ENCODE results near the gene RFT1.

The RFT1 gene

DNA sequence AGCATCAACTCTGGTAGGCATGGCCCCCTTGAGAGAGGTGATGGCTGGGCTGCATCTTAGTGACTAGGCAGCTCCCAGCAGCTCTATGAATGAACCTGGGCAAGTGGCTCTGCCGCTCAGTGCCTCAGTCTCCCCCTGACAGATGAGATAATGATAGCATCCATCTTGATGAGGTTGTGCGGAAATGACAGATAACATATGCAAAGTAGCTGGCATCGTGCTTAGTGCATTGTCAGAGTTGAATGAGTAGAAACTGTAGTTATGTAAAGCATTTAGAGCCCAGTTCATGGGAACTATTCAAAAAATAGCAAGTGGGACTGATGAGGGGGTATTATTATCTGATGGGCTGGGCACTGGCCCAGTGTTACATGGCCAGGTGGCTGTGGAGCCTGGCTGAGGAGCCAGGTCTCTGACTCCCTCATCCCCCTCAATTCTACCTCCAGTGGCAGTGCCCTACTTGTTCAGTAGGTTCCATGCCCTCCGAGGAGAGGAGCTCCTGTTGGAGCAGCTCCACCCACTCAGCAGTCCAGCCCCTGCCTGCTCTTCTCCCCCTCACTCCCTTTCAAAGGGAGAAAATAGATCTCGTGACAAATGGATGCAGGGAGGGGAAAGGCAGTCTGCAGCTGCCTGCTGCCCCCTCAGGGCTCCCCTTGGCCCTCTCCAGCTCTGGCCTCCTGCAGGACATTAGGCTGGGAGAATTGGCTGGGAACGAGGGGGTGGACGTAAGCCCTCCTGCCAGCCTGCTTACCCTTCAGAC, 37.4 kb upstream of the RFT1 start:
- DNase-seq (ENCODE audit: low spot score in 2 of 2) (no peak), ATAC-seq (no peak)
- Mint-ChIP-seq H3K27ac (peak overlapping the region; percentile 90), H3K9me3 (no peaks in the 10 kb centered on the region), H3K36me3 (peaks cover 38% of the 10 kb centered on the region), H3K4me1 (peaks cover 76% of the 10 kb centered on the region), H3K4me3 (no peak overlapping the region)

DNA sequence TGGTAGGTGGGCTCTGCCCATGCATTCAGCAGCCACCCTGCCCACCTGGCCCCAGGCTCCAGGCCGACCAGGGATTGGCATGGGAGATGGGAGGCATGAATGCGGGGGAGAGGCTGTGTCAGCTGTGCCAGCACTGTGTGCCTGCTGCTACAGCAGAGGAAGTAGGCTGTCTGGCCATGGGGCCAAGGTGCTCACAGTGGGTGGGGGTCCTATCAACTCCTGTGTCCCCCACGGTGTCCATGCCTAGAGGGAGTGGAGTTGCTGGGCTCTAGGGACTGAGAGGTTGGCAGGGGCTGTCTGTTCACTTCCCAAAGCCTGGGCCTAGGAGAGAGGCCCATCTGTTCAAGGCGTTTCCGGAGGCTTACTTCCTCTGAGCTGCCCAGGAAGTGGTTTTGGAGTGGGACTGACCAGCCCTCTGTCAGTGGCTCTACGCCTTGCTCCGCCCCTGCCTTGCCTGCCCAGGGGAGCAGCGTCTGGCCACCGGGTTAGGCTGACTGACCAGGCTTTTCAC, 36.6 kb upstream of the RFT1 start:
- H3K9me3 Mint-ChIP-seq: no peaks in the 10 kb centered on the region
- no peak for DNase-seq (ENCODE audit: low spot score in 2 of 2)
- H3K27ac Mint-ChIP-seq: no peak overlapping the region
- no peak for ATAC-seq
- H3K4me1 Mint-ChIP-seq: peaks cover 74% of the 10 kb centered on the region
- no peak overlapping the region for H3K4me3 Mint-ChIP-seq
- H3K36me3 Mint-ChIP-seq: peaks cover 36% of the 10 kb centered on the region

DNA sequence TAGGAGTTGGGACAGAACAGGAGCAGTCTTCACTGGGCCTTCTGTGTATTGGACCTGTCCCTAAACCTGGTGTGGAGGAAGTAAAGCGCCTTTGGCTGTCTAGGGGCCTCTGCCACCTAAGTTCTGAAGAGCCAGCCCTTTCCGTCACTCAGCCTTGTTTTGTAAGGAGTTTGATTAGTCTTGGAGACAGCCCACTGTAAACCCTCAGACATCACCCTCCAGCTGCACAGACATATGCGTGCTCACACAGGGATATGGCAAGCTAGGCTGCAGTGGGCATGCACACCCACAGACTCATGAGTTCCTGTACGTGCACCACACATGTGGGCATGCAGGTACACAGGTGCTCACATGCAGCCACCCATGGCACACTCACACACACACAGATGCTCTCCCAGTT, 36.0 kb upstream of the RFT1 start:
- Mint-ChIP-seq H3K36me3 (peaks cover 36% of the 10 kb centered on the region), H3K9me3 (no peaks in the 10 kb centered on the region), H3K4me1 (peaks cover 68% of the 10 kb centered on the region), H3K4me3 (no peak overlapping the region), H3K27ac (no peak overlapping the region)
- no peak for DNase-seq (ENCODE audit: low spot score in 2 of 2)
- no peak for ATAC-seq

DNA sequence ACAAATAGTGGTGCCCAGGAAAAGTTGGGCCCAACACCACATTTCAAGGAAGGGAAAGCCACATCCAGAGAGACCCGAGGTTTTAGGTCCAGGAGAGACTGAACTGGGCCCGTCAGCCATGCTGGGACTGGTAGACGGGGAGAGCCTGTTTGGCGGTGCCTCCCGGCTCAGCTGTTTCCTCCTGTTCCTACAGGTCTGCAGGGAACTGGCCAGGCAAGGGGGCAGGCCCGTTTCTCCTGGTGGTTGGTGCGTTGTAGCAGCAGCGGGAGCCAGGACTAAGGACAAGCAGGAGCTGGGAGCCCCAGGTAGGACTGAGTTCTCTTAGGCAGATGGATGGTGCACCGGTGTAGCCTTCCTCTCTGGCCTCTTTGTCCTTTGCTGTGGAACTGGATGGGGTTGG, 34.7 kb upstream of the RFT1 start:
- Mint-ChIP-seq H3K9me3 (no peaks in the 10 kb centered on the region), H3K36me3 (peaks cover 30% of the 10 kb centered on the region), H3K27ac (no peak overlapping the region), H3K4me3 (no peak overlapping the region), H3K4me1 (peaks cover 62% of the 10 kb centered on the region)
- DNase-seq (ENCODE audit: low spot score in 2 of 2): no peak
- ATAC-seq: no peak

DNA sequence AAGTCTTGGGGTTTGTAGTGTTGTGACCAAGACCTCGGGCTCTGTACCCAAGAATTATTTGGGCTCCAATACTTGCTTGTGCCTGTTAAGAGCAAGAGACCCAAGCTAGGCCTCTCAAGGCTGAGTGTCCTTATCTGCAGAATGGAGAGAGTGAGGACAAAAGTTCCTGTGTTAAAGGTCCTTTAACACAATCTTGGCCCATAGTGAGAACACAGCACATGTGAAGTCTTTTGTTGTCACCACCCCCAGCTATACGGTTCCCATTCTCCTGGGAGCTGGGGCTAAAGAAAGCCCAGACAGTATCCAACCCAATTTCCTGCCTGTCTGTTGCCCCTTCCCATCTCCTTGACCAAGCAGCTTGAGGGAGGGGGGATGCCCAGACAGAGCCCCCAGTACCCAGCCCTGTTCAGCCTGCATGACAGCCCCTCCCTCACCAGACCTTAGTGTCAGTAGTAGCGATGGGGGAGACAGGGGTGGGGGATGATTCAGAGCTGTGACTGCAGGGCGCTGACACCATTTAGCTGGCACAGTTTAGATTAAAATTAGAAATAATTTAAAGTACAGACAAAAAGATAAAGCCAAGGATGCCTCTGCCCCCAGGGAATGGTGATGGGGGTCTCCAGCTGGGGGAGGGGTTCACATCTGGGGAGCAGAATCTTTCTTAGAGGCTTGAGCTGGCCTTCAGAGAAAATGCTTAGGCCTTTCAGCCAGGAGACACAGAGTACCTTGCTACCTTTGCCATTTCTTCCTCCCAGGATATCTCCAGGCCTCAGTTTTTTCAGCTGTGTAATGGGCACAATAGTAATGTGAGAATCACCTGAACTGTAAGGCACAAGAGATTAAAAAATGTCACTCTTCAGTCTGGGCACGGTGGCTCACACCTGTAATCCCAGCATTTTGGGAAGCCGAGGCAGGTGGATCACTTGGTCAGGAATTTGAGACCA, 33.5 kb upstream of the RFT1 start:
- Mint-ChIP-seq H3K4me1 (peaks cover 52% of the 10 kb centered on the region), H3K4me3 (peak overlapping the region; percentile 80), H3K9me3 (no peaks in the 10 kb centered on the region), H3K27ac (no peak overlapping the region), H3K36me3 (peaks cover 28% of the 10 kb centered on the region)
- no peak for ATAC-seq
- DNase-seq (ENCODE audit: low spot score in 2 of 2): no peak

DNA sequence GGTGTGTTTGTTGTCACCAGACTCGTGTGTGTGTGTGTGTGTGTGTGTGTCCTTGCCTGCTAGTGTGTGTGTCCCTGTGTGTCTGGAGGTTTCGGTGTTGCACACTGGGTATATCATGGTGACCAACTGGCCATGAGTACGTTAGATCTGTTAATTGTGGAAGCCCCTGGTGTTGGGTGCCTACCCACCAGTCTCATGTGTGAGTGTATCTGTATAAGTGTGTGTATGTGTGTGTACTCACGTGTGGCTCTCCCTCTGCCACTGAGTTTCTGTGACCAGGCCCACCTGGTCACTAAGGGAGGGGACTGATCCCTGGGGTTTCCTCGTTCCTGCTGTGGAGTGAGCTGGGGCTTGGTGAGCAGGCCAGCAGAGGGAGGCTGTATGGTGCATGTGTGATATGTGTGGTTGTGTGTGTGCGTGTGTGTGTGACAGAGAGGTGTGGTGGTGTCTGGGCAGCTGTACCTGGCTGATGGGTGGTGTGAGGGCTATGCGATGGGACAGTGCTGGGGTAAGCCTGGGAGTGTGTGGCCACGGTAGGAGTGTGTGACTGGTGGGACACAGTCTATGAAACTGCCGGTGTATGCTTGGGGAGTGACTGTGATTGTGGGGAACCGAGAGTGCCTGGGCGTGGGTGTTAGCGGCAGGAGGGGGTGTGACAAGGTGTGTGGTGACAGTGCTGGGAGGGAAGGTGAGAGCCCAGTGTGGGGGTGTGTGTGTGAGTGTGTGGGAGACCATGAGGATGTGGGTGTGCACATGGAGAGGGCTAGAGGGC, 32.6 kb upstream of the RFT1 start:
- peak overlapping the region; percentile 80 for H3K4me3 Mint-ChIP-seq
- H3K9me3 Mint-ChIP-seq: no peaks in the 10 kb centered on the region
- DNase-seq (ENCODE audit: low spot score in 2 of 2): peak; percentile 12 to 70
- H3K27ac Mint-ChIP-seq: peak overlapping the region; percentile 90
- H3K4me1 Mint-ChIP-seq: peaks cover 44% of the 10 kb centered on the region
- H3K36me3 Mint-ChIP-seq: peaks cover 20% of the 10 kb centered on the region
- peak; percentile 39 for ATAC-seq

DNA sequence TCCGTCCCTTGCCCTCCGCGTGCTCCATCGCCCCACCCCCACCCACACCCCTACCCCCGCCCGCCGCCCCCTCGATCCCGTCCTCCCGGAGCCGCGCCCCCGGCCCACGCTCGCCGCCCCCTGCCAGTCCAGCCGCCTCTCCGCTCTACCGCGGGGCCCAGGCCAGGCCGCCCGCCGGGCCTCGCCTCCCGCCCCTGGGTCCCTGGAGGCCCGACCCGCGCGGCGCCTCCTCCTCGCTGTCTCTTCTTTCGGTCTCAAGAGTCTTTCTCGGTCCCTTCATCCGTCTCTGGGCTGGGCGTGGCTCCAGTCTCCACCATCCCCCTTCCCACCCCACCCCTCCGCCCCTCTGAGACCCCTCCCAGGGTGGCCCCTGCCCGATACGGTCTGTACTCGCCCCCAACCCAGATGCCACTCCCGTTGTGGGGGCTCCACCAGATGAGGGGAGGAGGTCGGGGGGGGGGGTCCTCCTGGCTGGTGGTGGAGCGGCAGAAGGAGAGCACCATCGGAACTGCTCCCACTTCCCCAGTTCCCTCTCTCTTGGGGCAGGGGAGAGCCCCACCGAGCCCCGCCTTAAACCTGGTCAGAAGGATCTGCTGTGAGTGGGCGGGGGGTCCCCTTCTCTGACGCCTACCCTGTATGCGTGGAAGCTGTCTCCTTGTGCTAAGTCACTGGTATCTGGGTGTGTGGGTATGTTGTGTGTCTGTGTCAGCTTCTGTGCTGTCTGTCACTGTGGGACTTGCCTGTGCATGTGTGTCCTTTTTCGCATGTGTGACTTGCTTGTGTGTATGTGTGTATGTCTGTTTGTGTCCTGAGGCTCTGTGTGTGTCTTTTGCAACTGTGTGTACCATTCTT, 31.8 kb upstream of the RFT1 start:
- H3K27ac Mint-ChIP-seq: peak overlapping the region; percentile 90
- no peaks in the 10 kb centered on the region for H3K9me3 Mint-ChIP-seq
- H3K4me3 Mint-ChIP-seq: peak overlapping the region; percentile 80
- H3K36me3 Mint-ChIP-seq: peaks cover 19% of the 10 kb centered on the region
- ATAC-seq (peak; percentile 53), DNase-seq (ENCODE audit: low spot score in 2 of 2) (peak; percentile 25 to 66)
- peaks cover 36% of the 10 kb centered on the region for H3K4me1 Mint-ChIP-seq

DNA sequence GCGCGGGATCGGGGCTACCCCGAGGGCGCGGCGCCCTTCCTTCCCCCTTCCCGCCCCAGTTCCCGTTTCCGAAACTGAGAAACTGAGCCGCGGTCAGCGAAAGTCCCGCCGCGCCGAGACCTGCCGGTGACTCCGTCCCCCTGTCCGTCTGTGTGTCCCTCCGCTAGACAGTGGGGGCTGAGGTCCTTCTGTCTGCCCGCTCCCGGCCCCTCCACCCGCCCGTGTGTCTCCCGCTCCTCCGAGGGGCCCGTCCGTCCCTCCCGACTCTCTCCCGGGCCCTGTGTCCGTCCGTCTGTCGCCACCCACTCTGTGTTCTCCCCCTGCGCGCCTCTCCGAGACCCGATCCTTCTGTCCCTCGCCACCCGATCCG, 31.2 kb upstream of the RFT1 start:
- DNase-seq (ENCODE audit: low spot score in 2 of 2): peak in 1 of 2 donors; percentile 9
- peaks cover 19% of the 10 kb centered on the region for H3K36me3 Mint-ChIP-seq
- peaks cover 31% of the 10 kb centered on the region for H3K4me1 Mint-ChIP-seq
- H3K27ac Mint-ChIP-seq: peak overlapping the region; percentile 90
- no peak for ATAC-seq
- H3K9me3 Mint-ChIP-seq: no peaks in the 10 kb centered on the region
- H3K4me3 Mint-ChIP-seq: peak overlapping the region; percentile 80

DNA sequence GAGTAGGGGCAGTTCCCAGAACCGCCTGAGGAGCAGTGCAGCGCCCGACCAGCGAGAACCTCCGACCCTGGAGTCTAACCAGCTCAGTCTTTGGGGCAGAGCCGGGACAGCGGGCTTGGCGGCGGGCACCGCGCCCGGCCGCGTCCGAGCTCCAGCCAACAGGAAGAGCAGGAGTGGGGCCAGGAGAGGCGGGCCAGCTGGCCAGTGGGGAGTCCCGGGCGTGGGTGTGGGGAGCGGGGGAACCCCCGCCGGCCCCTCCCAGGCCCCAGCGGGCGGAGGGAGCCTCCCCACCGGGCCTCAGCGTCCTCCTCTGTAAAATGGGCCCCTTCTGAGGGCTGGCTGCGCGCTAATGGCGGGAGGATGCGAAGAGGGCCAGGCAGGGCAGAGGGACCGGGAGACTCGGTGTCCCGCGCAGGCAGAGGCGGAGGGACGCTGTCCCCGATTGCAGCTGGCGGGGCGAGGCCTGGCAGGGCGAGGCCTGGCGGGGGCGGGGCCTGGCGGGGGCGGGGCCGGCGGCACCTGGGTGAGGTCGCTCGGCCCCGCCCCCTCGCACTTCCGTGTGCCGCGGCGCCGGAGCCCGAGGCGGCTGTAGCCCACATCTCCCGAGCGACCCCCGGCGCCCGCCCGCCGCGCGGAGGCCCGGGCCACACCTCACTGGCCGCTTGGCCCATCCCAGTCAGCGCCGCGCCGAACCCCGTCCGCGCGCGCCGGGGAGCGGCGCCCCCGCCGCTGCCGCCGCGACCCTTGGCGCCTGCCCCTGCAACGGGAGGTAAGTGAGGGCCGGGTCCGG, 30.6 kb upstream of the RFT1 start, which contains the start of gene PRKCD:
TSS of gene PRKCD (plus strand) at position 550 of the 790 bp plus-strand sequence. CDS start 17,214 bp downstream, outside the sequence.
- ATAC-seq (peak; percentile 78), DNase-seq (ENCODE audit: low spot score in 2 of 2) (peak; percentile 66 to 86)
- peak within 1 kb of the TSS; percentile 90 for H3K27ac Mint-ChIP-seq
- H3K9me3 Mint-ChIP-seq: no peaks in the 10 kb centered on the region
- peak within 1 kb of the TSS; percentile 80 for H3K4me3 Mint-ChIP-seq
- H3K36me3 Mint-ChIP-seq: peaks cover 13% of the 10 kb centered on the region
- peaks cover 26% of the 10 kb centered on the region for H3K4me1 Mint-ChIP-seq

DNA sequence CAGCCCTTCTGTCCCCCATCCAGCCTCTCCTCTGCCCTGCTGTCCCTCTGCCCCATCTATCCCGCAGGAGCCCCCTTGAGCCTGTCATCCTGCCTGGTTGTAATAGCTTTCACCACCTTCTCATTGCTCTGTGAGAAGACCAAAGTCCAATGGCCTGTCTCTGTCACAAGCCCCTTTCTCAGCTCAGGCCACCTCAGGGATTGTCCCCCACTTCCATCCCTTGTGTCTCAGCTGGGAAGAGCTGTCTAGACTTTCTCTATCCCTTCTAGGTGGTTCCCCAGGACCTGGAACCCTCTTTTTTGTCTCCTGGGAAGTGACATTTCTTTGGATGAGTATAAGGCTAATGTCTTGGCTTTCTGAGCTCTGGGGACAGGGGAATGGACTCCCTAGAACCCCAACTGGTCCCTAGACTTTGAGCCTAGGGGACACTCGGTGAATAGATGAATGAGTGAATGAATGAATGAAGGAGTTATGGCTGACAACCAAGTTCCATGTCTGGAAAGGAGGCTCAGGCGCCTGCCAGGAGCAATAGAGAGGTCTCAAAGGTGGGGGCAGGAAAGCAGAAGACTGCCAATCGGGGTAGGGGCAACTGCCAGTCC, 29.9 kb upstream of the RFT1 start:
- ATAC-seq (no peak), DNase-seq (ENCODE audit: low spot score in 2 of 2) (no peak)
- H3K4me3 Mint-ChIP-seq: peak overlapping the region; percentile 80
- peak overlapping the region; percentile 88 for H3K27ac Mint-ChIP-seq
- no peaks in the 10 kb centered on the region for H3K9me3 Mint-ChIP-seq
- peaks cover 26% of the 10 kb centered on the region for H3K4me1 Mint-ChIP-seq
- H3K36me3 Mint-ChIP-seq: peaks cover 11% of the 10 kb centered on the region

DNA sequence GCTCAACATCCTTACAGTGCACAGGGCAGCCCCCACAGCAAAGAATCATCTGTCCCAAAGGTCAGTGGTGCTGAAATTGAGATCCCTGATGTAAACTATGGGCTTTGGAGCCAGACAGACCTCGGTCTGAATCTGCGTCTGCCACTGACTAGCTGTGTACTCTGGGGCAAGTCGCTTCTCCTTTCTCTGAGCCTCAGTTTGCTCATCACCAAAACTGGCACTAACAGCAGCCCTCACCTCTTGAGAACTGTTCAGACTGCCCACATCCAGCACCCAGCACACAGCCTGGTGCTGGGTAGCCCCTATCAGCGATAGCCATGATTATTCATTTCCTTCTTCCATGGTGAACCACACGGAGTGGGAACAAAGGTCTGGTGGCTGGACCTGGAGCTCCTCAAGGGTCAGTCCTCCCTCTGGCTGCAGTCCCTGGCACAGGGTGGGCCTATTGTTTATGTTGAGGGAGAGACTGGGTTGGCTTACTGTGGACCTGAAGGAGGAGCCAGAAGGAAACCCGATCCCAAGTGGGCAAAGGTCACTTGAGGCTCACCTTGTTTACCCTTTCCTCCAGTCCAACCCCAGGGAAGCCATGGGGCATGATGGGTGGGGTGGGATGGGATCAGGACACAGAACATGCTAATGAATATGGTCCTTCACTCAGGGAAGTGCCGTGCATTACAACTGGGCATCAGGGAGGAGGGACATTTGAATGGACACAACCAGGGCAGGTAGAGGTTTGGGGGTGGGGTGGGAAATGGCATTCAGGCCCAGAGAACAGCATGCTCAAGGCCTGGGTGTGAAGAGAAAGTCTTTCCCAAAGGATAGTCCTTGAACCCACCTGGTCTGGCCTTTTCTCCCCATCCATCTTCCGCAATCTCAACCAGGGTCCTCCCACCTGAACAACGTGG, 29.2 kb upstream of the RFT1 start:
- Mint-ChIP-seq H3K4me3 (no peak overlapping the region), H3K4me1 (peaks cover 26% of the 10 kb centered on the region), H3K9me3 (no peaks in the 10 kb centered on the region), H3K36me3 (peaks cover 11% of the 10 kb centered on the region), H3K27ac (peak overlapping the region; percentile 88)
- ATAC-seq (no peak), DNase-seq (ENCODE audit: low spot score in 2 of 2) (no peak)

DNA sequence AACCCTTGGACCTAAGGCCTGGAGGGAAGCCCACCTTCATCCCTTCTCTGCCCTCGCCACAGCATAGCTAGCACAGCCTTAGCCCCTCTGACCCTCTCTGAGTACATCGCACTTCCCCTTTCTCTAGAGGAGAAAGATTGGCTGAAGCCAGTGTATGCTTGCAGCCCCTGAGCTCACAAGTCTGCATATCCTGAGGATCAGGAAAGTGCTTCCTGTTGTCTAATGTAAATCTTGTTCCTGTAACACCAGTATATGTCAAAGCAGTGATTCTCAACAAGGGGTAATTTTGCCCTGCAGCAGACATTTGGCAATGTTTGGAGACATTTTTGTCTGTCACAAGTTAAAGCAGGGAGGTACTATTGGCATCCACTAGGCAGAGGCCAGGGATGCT, 28.5 kb upstream of the RFT1 start:
- Mint-ChIP-seq H3K9me3 (no peaks in the 10 kb centered on the region), H3K27ac (no peak overlapping the region), H3K4me3 (no peak overlapping the region), H3K36me3 (peaks cover 11% of the 10 kb centered on the region), H3K4me1 (peaks cover 26% of the 10 kb centered on the region)
- DNase-seq (ENCODE audit: low spot score in 2 of 2) (no peak), ATAC-seq (no peak)
